ENCODE data around the gene LRRIQ4.

The LRRIQ4 gene

DNA sequence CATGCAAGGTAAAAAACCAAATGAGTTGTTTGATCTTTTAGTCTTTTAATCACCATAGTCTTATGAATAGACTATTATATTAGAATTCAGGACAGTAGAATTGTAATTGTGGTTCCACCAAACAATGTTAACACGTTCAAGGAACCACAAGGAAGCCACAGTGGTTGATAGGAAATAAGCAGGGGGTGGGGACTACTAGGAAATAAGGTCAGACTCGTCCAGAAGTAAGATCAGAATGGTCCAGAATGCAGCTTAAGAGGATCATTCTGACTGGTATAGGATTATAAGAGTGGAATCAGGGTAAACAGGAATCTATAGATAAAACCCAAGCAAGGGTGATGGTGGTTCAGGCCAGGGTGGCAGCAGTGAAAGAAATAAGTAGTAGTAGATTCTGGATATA, 31.9 kb upstream of the LRRIQ4 start:
- ChIA-PET CTCF (no interaction called here), POLR2A (no interaction called here)
- no peak for TF ChIP-seq SUZ12 (IDR thresholded peaks at IDR 0.05)
- no peak for TF ChIP-seq BHLHE40 (IDR thresholded peaks at IDR 0.05; ENCODE audit: borderline replicate concordance)
- TF ChIP-seq L3MBTL2 (conservative IDR thresholded peaks at IDR 0.05), result no peak
- no peak for TF ChIP-seq ZNF384 (IDR thresholded peaks at IDR 0.05)
- no peak for TF ChIP-seq ARNT (IDR thresholded peaks at IDR 0.05)
- TF ChIP-seq FOXA1 (IDR thresholded peaks at IDR 0.05), result no peak
- no peak for TF ChIP-seq ELF4 (IDR thresholded peaks at IDR 0.05)
- no peak for TF ChIP-seq CTBP1 (IDR thresholded peaks at IDR 0.05; ENCODE audit: borderline replicate concordance)
- no peak for TF ChIP-seq NFRKB (IDR thresholded peaks at IDR 0.05)
- no peak for TF ChIP-seq TARDBP (IDR thresholded peaks at IDR 0.05)
- TF ChIP-seq HDGF (IDR thresholded peaks at IDR 0.05; ENCODE audit: borderline replicate concordance), result no peak
- no peak for TF ChIP-seq LEF1 (IDR thresholded peaks at IDR 0.05; ENCODE audit: borderline replicate concordance)
- no peak for TF ChIP-seq SP1 (IDR thresholded peaks at IDR 0.05)
- TF ChIP-seq FOXM1 (IDR thresholded peaks at IDR 0.05; ENCODE audit: borderline replicate concordance), result no peak
- TF ChIP-seq, protein P1, sequence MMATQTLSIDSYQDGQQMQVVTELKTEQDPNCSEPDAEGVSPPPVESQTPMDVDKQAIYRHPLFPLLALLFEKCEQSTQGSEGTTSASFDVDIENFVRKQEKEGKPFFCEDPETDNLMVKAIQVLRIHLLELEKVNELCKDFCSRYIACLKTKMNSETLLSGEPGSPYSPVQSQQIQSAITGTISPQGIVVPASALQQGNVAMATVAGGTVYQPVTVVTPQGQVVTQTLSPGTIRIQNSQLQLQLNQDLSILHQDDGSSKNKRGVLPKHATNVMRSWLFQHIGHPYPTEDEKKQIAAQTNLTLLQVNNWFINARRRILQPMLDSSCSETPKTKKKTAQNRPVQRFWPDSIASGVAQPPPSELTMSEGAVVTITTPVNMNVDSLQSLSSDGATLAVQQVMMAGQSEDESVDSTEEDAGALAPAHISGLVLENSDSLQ (IDR thresholded peaks at IDR 0.05), result no peak
- TF ChIP-seq FOXK2 (IDR thresholded peaks at IDR 0.05), result no peak
- no peak for DNase-seq (ENCODE audit: extremely low spot score)

DNA sequence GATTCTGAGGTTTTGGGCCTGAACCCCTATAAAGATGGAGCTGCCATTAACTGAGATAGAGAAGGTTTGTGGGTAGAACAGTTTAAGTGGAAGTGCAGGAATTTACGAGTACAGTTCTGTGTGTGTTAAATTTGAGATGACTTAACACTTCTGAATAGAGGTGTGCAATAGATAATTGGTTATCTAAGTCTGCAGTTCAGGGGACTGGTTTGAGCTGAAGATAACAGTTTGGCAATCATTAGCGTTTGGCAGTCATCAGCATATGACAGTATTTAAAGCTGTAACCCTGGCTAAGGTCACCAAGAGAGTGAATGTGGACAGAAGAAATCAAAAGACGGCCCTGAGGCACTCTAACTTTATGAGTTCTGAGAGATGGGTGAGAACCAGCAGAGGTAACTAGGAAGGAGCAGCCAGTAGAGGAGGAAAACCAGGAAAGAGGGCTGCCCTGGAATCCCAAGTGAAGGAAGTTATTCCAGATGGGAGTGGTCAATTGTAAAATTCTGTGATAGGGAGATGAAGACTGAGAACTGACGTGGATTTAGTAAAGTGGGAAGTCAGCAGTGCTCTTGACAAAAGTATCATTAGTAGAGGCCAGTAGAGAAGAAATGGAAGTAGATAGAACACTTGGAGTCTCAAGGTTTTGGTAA, 31.3 kb upstream of the LRRIQ4 start:
- POLR2A ChIA-PET, result no interaction called here
- DNase-seq (ENCODE audit: extremely low spot score), result no peak
- TF ChIP-seq TARDBP (IDR thresholded peaks at IDR 0.05) (no peak), ELF4 (IDR thresholded peaks at IDR 0.05) (no peak), HDGF (IDR thresholded peaks at IDR 0.05; ENCODE audit: borderline replicate concordance) (no peak)
- CTCF ChIA-PET, result no interaction called here

DNA sequence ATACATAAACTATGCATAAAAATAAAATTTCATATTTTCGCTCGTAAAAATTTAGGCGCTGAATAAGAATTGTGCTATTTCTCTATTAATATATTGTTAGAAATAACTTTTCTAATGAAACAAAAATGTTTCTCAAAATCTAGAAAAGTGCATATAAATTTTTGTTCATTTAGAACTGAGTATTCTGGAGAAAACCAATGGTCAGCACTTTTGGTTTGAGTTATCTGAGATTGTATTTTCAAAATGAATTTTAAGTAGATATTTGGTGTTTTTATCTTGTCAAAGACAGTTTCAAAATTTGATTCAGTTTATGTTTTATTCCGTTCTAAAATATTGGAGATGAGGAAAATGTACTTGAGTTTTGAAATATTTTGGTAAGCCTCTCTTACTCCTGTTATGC, 25.6 kb upstream of the LRRIQ4 start:
- DNase-seq (ENCODE audit: extremely low spot score), result no peak
- POLR2A ChIA-PET, result no interaction called here
- TF ChIP-seq ELF4 (IDR thresholded peaks at IDR 0.05) (no peak), HDGF (IDR thresholded peaks at IDR 0.05; ENCODE audit: borderline replicate concordance) (no peak), TARDBP (IDR thresholded peaks at IDR 0.05) (no peak), SP1 (IDR thresholded peaks at IDR 0.05) (no peak), L3MBTL2 (conservative IDR thresholded peaks at IDR 0.05) (no peak), NFRKB (IDR thresholded peaks at IDR 0.05) (no peak), FOXM1 (IDR thresholded peaks at IDR 0.05; ENCODE audit: borderline replicate concordance) (no peak), CTBP1 (IDR thresholded peaks at IDR 0.05; ENCODE audit: borderline replicate concordance) (no peak), SUZ12 (IDR thresholded peaks at IDR 0.05) (no peak), FOXA1 (IDR thresholded peaks at IDR 0.05) (no peak)
- TF ChIP-seq, protein P1 (IDR thresholded peaks at IDR 0.05), result no peak
- CTCF ChIA-PET, result no interaction called here

DNA sequence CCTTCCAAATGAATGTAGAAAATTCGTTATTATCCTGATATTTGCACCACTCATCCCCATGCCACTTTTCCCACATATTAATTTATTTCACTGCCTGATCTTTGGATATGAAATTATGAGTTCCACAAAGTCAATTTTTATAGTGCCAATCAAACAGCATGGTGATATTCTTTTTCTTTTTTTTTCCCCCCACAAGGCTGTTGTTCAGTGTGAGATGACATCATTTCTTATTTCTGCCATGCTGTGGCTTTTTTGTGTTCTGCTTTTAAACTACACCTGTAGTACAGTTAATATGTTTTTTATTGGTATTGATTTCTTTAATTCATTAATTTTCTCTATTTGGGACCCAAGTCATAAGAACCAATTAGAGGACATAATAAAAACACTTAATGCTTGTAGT, 24.9 kb upstream of the LRRIQ4 start:
- ChIA-PET POLR2A (no interaction called here), CTCF (no interaction called here)
- no peak for TF ChIP-seq NFRKB (IDR thresholded peaks at IDR 0.05)
- TF ChIP-seq FOXM1 (IDR thresholded peaks at IDR 0.05; ENCODE audit: borderline replicate concordance), result no peak
- no peak for TF ChIP-seq HDGF (IDR thresholded peaks at IDR 0.05; ENCODE audit: borderline replicate concordance)
- no peak for TF ChIP-seq ZNF384 (IDR thresholded peaks at IDR 0.05)
- TF ChIP-seq FOXK2 (IDR thresholded peaks at IDR 0.05), result no peak
- TF ChIP-seq ELF4 (IDR thresholded peaks at IDR 0.05), result no peak
- no peak for TF ChIP-seq TARDBP (IDR thresholded peaks at IDR 0.05)
- no peak for TF ChIP-seq CTBP1 (IDR thresholded peaks at IDR 0.05; ENCODE audit: borderline replicate concordance)
- no peak for TF ChIP-seq SUZ12 (IDR thresholded peaks at IDR 0.05)
- TF ChIP-seq FOXA1 (IDR thresholded peaks at IDR 0.05), result no peak
- TF ChIP-seq ARNT (IDR thresholded peaks at IDR 0.05), result no peak
- TF ChIP-seq L3MBTL2 (conservative IDR thresholded peaks at IDR 0.05), result no peak
- no peak for TF ChIP-seq LEF1 (IDR thresholded peaks at IDR 0.05; ENCODE audit: borderline replicate concordance)
- TF ChIP-seq, protein P1 (IDR thresholded peaks at IDR 0.05), result no peak
- TF ChIP-seq SP1 (IDR thresholded peaks at IDR 0.05), result no peak
- TF ChIP-seq BHLHE40 (IDR thresholded peaks at IDR 0.05; ENCODE audit: borderline replicate concordance), result no peak
- no peak for DNase-seq (ENCODE audit: extremely low spot score)

DNA sequence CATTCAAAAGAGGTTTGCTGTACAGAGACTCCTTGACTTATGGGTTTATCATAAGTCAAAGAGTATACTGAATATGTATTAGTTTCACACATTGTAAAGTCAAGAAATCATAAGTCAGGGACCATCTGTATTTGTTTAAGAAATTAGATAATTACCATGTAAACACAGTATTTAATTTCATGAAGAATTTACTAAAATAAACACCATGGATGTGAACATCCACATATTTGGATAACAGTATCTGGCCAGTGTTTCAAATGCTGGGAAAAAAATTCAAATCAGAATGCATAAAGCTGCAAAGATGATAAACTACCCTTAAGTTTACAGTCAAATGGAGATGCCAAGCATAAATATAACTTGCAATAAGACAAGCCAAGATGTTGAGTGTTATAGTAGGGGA, 22.5 kb upstream of the LRRIQ4 start:
- no peak for DNase-seq (ENCODE audit: extremely low spot score)
- POLR2A ChIA-PET, result interaction anchor here (0.9 kb wide), 1 partner anchor 21 kb away, joined by 3 read pairs; no protein-coding TSS in a partner anchor
- CTCF ChIA-PET, result no interaction called here
- no peak for TF ChIP-seq ELF4 (IDR thresholded peaks at IDR 0.05)
- no peak for TF ChIP-seq FOXA1 (IDR thresholded peaks at IDR 0.05)
- no peak for TF ChIP-seq BHLHE40 (IDR thresholded peaks at IDR 0.05; ENCODE audit: borderline replicate concordance)
- no peak for TF ChIP-seq NFRKB (IDR thresholded peaks at IDR 0.05)
- TF ChIP-seq ZNF384 (IDR thresholded peaks at IDR 0.05), result no peak
- no peak for TF ChIP-seq SUZ12 (IDR thresholded peaks at IDR 0.05)
- no peak for TF ChIP-seq TARDBP (IDR thresholded peaks at IDR 0.05)
- TF ChIP-seq, protein P1 (IDR thresholded peaks at IDR 0.05), result no peak
- no peak for TF ChIP-seq HDGF (IDR thresholded peaks at IDR 0.05; ENCODE audit: borderline replicate concordance)
- TF ChIP-seq SP1 (IDR thresholded peaks at IDR 0.05), result no peak
- TF ChIP-seq FOXK2 (IDR thresholded peaks at IDR 0.05), result no peak
- TF ChIP-seq L3MBTL2 (conservative IDR thresholded peaks at IDR 0.05), result no peak
- no peak for TF ChIP-seq LEF1 (IDR thresholded peaks at IDR 0.05; ENCODE audit: borderline replicate concordance)
- TF ChIP-seq ARNT (IDR thresholded peaks at IDR 0.05), result no peak
- no peak for TF ChIP-seq FOXM1 (IDR thresholded peaks at IDR 0.05; ENCODE audit: borderline replicate concordance)
- no peak for TF ChIP-seq CTBP1 (IDR thresholded peaks at IDR 0.05; ENCODE audit: borderline replicate concordance)

Measured in HEK293T (cell line).